Neural progenitor cell (in vitro differentiated cells): ENCODE measurements around the gene ZBTB24. TPM values are rescaled to one million over a fixed set of nuclear protein-coding genes. Genes with fewer than 3 reads are reported as not detected.

ENCODE experiments used
- DNase-seq: peaks from one replicate; pipeline ENCODE4 v3.0.0-alpha.2; 2016; ENCODE audit warnings: low spot score
- H2AFZ ChIP-seq: fragments of 200-600 bp; sonication (generic); replicated peaks from 2 replicates; pipeline ENCODE4 v1.6.1; 2016; ENCODE audit warnings: antibody characterized with exemption
- H3F3A ChIP-seq: fragments of 200-600 bp; sonication (generic); 2 replicates; pipeline ENCODE4 v1.6.1; 2016; ENCODE audit warnings: antibody characterized with exemption, low read depth
- H3K27ac ChIP-seq: fragments of 200-600 bp; sonication (generic); 2 replicates; pipeline ENCODE4 v1.5.1; 2016; ENCODE audit warnings: mild to moderate bottlenecking
- H3K27me3 ChIP-seq: fragments of 200-600 bp; sonication (generic); 2 replicates; pipeline ENCODE4 v1.6.1; 2016; ENCODE audit warnings: mild to moderate bottlenecking, moderate library complexity
- H3K36me3 ChIP-seq: fragments of 200-600 bp; sonication (generic); 2 replicates; pipeline ENCODE4 v1.5.1; 2016
- H3K4me1 ChIP-seq: fragments of 200-600 bp; sonication (generic); 2 replicates; pipeline ENCODE4 v1.6.1; 2016; ENCODE audit warnings: mixed run types
- H3K4me2 ChIP-seq: fragments of 200-600 bp; sonication (generic); 2 replicates; pipeline ENCODE4 v1.6.1; 2016
- H3K4me3 ChIP-seq: fragments of 200-600 bp; sonication (generic); 2 replicates; pipeline ENCODE4 v1.5.1; 2016
- H3K79me2 ChIP-seq: fragments of 200-600 bp; sonication (generic); 2 replicates; pipeline ENCODE4 v1.6.1; 2016; ENCODE audit warnings: low read depth
- H3K9ac ChIP-seq: fragments of 200-600 bp; sonication (generic); 2 replicates; pipeline ENCODE4 v1.6.1; 2016
- H3K9me3 ChIP-seq: fragments of 200-600 bp; sonication (generic); 2 replicates; pipeline ENCODE4 v1.5.1; 2016; ENCODE audit warnings: low read depth
- H4K20me1 ChIP-seq: fragments of 200-600 bp; sonication (generic); 2 replicates; pipeline ENCODE4 v1.6.1; 2016; ENCODE audit warnings: low read depth
- H3K27ac Mint-ChIP-seq: 3 replicates; pipeline ENCODE4 v1.8.0; 2021; ENCODE audit warnings: mixed read lengths
- H3K27me3 Mint-ChIP-seq: 2 replicates; pipeline ENCODE4 v1.8.0; 2022; ENCODE audit warnings: low read depth, mild to moderate bottlenecking, inconsistent platforms, moderate library complexity, mixed read lengths; ENCODE audit not compliant: insufficient read depth
- H3K36me3 Mint-ChIP-seq: 3 replicates; pipeline ENCODE4 v1.8.0; 2021; ENCODE audit warnings: mixed read lengths
- H3K4me1 Mint-ChIP-seq: 3 replicates; pipeline ENCODE4 v1.8.0; 2021; ENCODE audit warnings: mixed read lengths
- H3K4me3 Mint-ChIP-seq: 3 replicates; pipeline ENCODE4 v1.8.0; 2021; ENCODE audit warnings: mild to moderate bottlenecking, moderate library complexity, mixed read lengths
- H3K9me3 Mint-ChIP-seq: 3 replicates; pipeline ENCODE4 v1.8.0; 2020; ENCODE audit warnings: mixed read lengths
- EZH2 ChIP-seq: fragments of 200-600 bp; sonication (generic); IDR thresholded peaks from 2 replicates; pipeline ENCODE4 v1.6.1; 2017; ENCODE audit warnings: antibody characterized with exemption, mild to moderate bottlenecking, moderate library complexity
- EZH2phosphoT487 ChIP-seq: fragments of 200-600 bp; sonication (generic); IDR thresholded peaks from 2 replicates; pipeline ENCODE4 v1.6.1; 2017; ENCODE audit warnings: antibody characterized with exemption
- total RNA-seq: library from RNA; depleted of rRNA; stranded (reverse); fragments of >200 nt; gene quantifications from 2 replicates; pipeline ENCODE4 v1.2.3, GENCODE V29; 2015; ENCODE audit warnings: low replicate concordance
- TF ChIP-seq, protein P1 (sequence below): fragments of 200-600 bp; sonication (generic); IDR thresholded peaks from 2 replicates; pipeline ENCODE4 v1.5.1; 2017; ENCODE audit warnings: antibody characterized with exemption, mild to moderate bottlenecking

The ZBTB24 gene
- total RNA-seq, 1 donor from 2014 or later, result 17.3 TPM

- Mint-ChIP-seq H3K9me3 (no peaks in the 10 kb centered on the region), H3K27me3 (peaks cover 5% of the 10 kb centered on the region), H3K4me3 (no peak overlapping the region), H3K36me3 (no peaks in the 10 kb centered on the region), H3K27ac (peak overlapping the region; percentile 91), H3K4me1 (peaks cover 23% of the 10 kb centered on the region)
- no peak for DNase-seq
- TF ChIP-seq, protein P1, sequence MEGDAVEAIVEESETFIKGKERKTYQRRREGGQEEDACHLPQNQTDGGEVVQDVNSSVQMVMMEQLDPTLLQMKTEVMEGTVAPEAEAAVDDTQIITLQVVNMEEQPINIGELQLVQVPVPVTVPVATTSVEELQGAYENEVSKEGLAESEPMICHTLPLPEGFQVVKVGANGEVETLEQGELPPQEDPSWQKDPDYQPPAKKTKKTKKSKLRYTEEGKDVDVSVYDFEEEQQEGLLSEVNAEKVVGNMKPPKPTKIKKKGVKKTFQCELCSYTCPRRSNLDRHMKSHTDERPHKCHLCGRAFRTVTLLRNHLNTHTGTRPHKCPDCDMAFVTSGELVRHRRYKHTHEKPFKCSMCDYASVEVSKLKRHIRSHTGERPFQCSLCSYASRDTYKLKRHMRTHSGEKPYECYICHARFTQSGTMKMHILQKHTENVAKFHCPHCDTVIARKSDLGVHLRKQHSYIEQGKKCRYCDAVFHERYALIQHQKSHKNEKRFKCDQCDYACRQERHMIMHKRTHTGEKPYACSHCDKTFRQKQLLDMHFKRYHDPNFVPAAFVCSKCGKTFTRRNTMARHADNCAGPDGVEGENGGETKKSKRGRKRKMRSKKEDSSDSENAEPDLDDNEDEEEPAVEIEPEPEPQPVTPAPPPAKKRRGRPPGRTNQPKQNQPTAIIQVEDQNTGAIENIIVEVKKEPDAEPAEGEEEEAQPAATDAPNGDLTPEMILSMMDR, result no peak
- TF ChIP-seq EZH2 (no peak), EZH2phosphoT487 (no peak)
- Histone ChIP-seq H4K20me1 (no peaks in the 10 kb centered on the region), H3K27me3 (no peaks in the 10 kb centered on the region), H3K4me1 (peaks cover 28% of the 10 kb centered on the region), H3K4me2 (no peak overlapping the region), H3F3A (peaks cover 10% of the 10 kb centered on the region), H3K9ac (no peak overlapping the region), H3K4me3 (no peak overlapping the region), H3K9me3 (no peaks in the 10 kb centered on the region), H3K27ac (no peak overlapping the region), H3K79me2 (no peaks in the 10 kb centered on the region), H2AFZ (peak overlapping the region; percentile 94), H3K36me3 (no peaks in the 10 kb centered on the region)
These were observed 8.4 kb upstream of the ZBTB24 start for GRCh38 chr6:109491207-109491938.

DNA sequence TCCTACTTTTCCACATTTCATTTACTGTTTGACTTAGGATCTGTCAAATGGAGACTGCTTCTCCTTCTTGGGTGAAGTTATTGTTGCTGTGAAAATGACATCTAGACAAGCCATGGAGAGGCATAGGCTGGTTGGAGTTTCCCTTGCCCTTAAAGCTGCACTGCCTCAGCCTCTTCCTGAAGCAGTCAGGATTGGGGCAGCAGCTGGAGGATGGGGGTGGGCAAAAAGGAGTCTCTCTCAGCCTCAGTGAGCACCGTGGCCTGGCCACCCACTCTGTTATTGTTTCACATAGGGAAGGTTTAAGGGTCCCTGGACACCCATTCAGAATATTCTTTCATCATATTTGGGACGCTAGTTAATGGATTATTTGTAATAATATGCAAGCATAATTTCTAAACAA lies 7.7 kb upstream of the ZBTB24 start:
- Mint-ChIP-seq H3K4me3 (no peak overlapping the region), H3K27ac (no peak overlapping the region)

GRCh38 chr6:109488001-109488400 lies 5.0 kb upstream of the ZBTB24 start:
- H2AFZ ChIP-seq, result no peak overlapping the region
- no peaks in the 10 kb centered on the region for H3K36me3 ChIP-seq
- no peaks in the 10 kb centered on the region for H3K79me2 ChIP-seq
- H3K4me3 Mint-ChIP-seq, result no peak overlapping the region
- peaks cover 17% of the 10 kb centered on the region for H3K27me3 ChIP-seq
- H3F3A ChIP-seq, result peaks cover 10% of the 10 kb centered on the region
- H3K9me3 Mint-ChIP-seq, result no peaks in the 10 kb centered on the region
- DNase-seq, result no peak
- H3K4me3 ChIP-seq, result no peak overlapping the region
- no peaks in the 10 kb centered on the region for H3K36me3 Mint-ChIP-seq
- no peaks in the 10 kb centered on the region for H3K9me3 ChIP-seq
- H3K27ac Mint-ChIP-seq, result no peak overlapping the region
- TF ChIP-seq, protein P1, result no peak
- TF ChIP-seq EZH2phosphoT487 (no peak), EZH2 (no peak)
- peaks cover 16% of the 10 kb centered on the region for H3K4me1 ChIP-seq
- peaks cover 20% of the 10 kb centered on the region for H3K4me1 Mint-ChIP-seq
- no peaks in the 10 kb centered on the region for H4K20me1 ChIP-seq
- no peak overlapping the region for H3K4me2 ChIP-seq
- H3K27me3 Mint-ChIP-seq, result peaks cover 16% of the 10 kb centered on the region
- no peak overlapping the region for H3K9ac ChIP-seq
- H3K27ac ChIP-seq, result no peak overlapping the region

More for the DNA sequence above, 7.7 kb upstream of the ZBTB24 start:
- no peak for DNase-seq
- no peak overlapping the region for H3K9ac ChIP-seq
- no peaks in the 10 kb centered on the region for H3K79me2 ChIP-seq
- H4K20me1 ChIP-seq, result no peaks in the 10 kb centered on the region
- TF ChIP-seq, protein P1, result no peak
- no peak for TF ChIP-seq EZH2phosphoT487
- no peak for TF ChIP-seq EZH2
- Mint-ChIP-seq H3K4me1 (peaks cover 16% of the 10 kb centered on the region), H3K27me3 (peaks cover 9% of the 10 kb centered on the region), H3K36me3 (no peaks in the 10 kb centered on the region), H3K9me3 (no peaks in the 10 kb centered on the region)
- peaks cover 10% of the 10 kb centered on the region for H3F3A ChIP-seq
- H3K4me3 ChIP-seq, result no peak overlapping the region
- H3K36me3 ChIP-seq, result no peaks in the 10 kb centered on the region
- H3K27ac ChIP-seq, result no peak overlapping the region
- H2AFZ ChIP-seq, result peak overlapping the region; percentile 94
- H3K9me3 ChIP-seq, result no peaks in the 10 kb centered on the region
- H3K4me1 ChIP-seq, result peaks cover 22% of the 10 kb centered on the region
- no peaks in the 10 kb centered on the region for H3K27me3 ChIP-seq
- H3K4me2 ChIP-seq, result peak overlapping the region; percentile 30
